HCT116 (cell line): ENCODE measurements around the gene DYNLT2. TPM values are rescaled to one million over a fixed set of nuclear protein-coding genes. Genes with fewer than 3 reads are reported as not detected.

Experiments
- ATAC-seq: fragments of 200-7000 bp; cut with Tn5 transposase; 2 replicates; pipeline ENCODE4 v1.9.1; 2020; ENCODE audit warnings: mild to moderate bottlenecking, moderate library complexity
- BruUV-seq: library from RNA; stranded (reverse); fragments of 400-500 nt; replicated peaks from 2 replicates; lab custom pipeline; 2021; lab: Mats Ljungman, UMichigan
- CTCF ChIA-PET: fragments of 300-600 bp; sonication (Branson Sonifier 250); formaldehyde crosslinking; loops from one replicate; lab custom pipeline; 2021; ENCODE audit warnings: antibody characterized with exemption; lab: Charles Lee
- POLR2A ChIA-PET: fragments of 300-600, 350-600 bp; sonication (Branson Sonifier 250); formaldehyde crosslinking; loops from one replicate; lab custom pipeline; 2021; ENCODE audit warnings: antibody characterized with exemption; lab: Charles Lee
- RAD21 ChIA-PET, 2 experiments: fragments of 300-600 bp; sonication (Branson Sonifier 250); formaldehyde crosslinking; loops; one replicate each; lab custom pipeline; 2023; ENCODE audit warnings: low total read pairs in 2 of 2; ENCODE audit not compliant: uncharacterized antibody in 2 of 2, unreplicated experiment in 2 of 2, low non-redundant PET in 1 of 2; lab: Charles Lee
- DNase-seq: peaks from one replicate; pipeline ENCODE4 v3.0.0-alpha.2; 2010; ENCODE audit warnings: low read depth, low spot score
- H2AFZ ChIP-seq: fragments of 200-600 bp; shearing (Covaris generic), sonication (generic); 2 replicates; pipeline ENCODE4 v1.6.1; 2017; ENCODE audit warnings: low read depth, mixed run types, mixed read lengths, antibody characterized with exemption, low read length; ENCODE audit not compliant: poor library complexity, severe bottlenecking
- H3K27ac ChIP-seq: 2 replicates; pipeline ENCODE4 v1.5.1; 2012; ENCODE audit warnings: low read depth, low read length
- H3K27me3 ChIP-seq: fragments of 200-600 bp; sonication (generic); 2 replicates; pipeline ENCODE4 v1.6.1; 2016; ENCODE audit warnings: mixed run types, low read length, mixed read lengths; ENCODE audit not compliant: insufficient read depth
- H3K36me3 ChIP-seq, 2 experiments: fragments of 200-500 bp in 1 of 2; fragments of 200-600 bp in 1 of 2; sonication (Bioruptor generic) in 1 of 2; sonication (generic) in 1 of 2; 2 replicates each; pipeline versions ENCODE4 v1.5.1 to v1.6.1; 2014 to 2016; ENCODE audit warnings: low read length in 2 of 2, inconsistent platforms in 1 of 2, mixed read lengths in 1 of 2, mixed run types in 1 of 2; ENCODE audit not compliant: insufficient read depth in 2 of 2, control insufficient read depth in 1 of 2
- H3K4me1 ChIP-seq, 2 experiments: fragments of 200-600 bp in 1 of 2; sonication (generic) in 1 of 2; 2 replicates each; pipeline versions ENCODE4 v1.5.1 to v1.6.1; 2012 to 2017; ENCODE audit warnings: low read length in 2 of 2, inconsistent platforms in 1 of 2, mild to moderate bottlenecking in 1 of 2, mixed read lengths in 1 of 2, mixed run types in 1 of 2, moderate library complexity in 1 of 2; ENCODE audit not compliant: insufficient read depth in 2 of 2, control insufficient read depth in 1 of 2
- H3K4me2 ChIP-seq: fragments of 200-600 bp; sonication (generic); 2 replicates; pipeline ENCODE4 v1.6.1; 2017; ENCODE audit warnings: mixed run types, low read length, mixed read lengths
- H3K4me3 ChIP-seq, 2 experiments: fragments of 200-600 bp in 1 of 2; sonication (generic) in 1 of 2; replicated peaks in 1 of 2; 2 replicates each; pipeline ENCODE4 v1.5.1; 2011 to 2016; ENCODE audit warnings: low read length in 2 of 2, control low read depth in 1 of 2, low read depth in 1 of 2, mild to moderate bottlenecking in 1 of 2, mixed read lengths in 1 of 2, mixed run types in 1 of 2
- H3K79me2 ChIP-seq: fragments of 200-600 bp; sonication (generic); 2 replicates; pipeline ENCODE4 v1.6.1; 2017; ENCODE audit warnings: mild to moderate bottlenecking, mixed run types, low read length, moderate library complexity, mixed read lengths; ENCODE audit not compliant: insufficient read depth
- H3K9ac ChIP-seq: fragments of 200-600 bp; sonication (generic); 2 replicates; pipeline ENCODE4 v1.6.1; 2016; ENCODE audit warnings: low read length, mixed read lengths
- H3K9me2 ChIP-seq: fragments of 200-600 bp; sonication (generic), shearing (Covaris generic); 2 replicates; pipeline ENCODE4 v1.6.1; 2017; ENCODE audit warnings: mixed run types, mild to moderate bottlenecking, moderate library complexity; ENCODE audit not compliant: insufficient read depth
- H3K9me3 ChIP-seq, 2 experiments: fragments of 200-500 bp in 1 of 2; fragments of 200-600 bp in 1 of 2; sonication (Bioruptor generic) in 1 of 2; sonication (generic) in 1 of 2; 2 replicates each; pipeline ENCODE4 v1.6.1; 2014 to 2017; ENCODE audit warnings: low read length in 2 of 2, mixed read lengths in 2 of 2, inconsistent platforms in 1 of 2, low read depth in 1 of 2, mild to moderate bottlenecking in 1 of 2, mixed run types in 1 of 2, moderate library complexity in 1 of 2; ENCODE audit not compliant: control insufficient read depth in 1 of 2, insufficient read depth in 1 of 2
- H4K20me1 ChIP-seq: fragments of 200-600 bp; sonication (generic), shearing (Covaris generic); 2 replicates; pipeline ENCODE4 v1.6.1; 2017; ENCODE audit warnings: mixed run types, mild to moderate bottlenecking, moderate library complexity; ENCODE audit not compliant: insufficient read depth
- CBX3 ChIP-seq: IDR thresholded peaks from 2 replicates; pipeline ENCODE4 v1.6.1; 2012; ENCODE audit warnings: low read depth
- CTCF ChIP-seq, 3 experiments: fragments of 200-600 bp in 1 of 3; sonication (generic) in 1 of 3; IDR thresholded peaks in 2 of 3; conservative IDR thresholded peaks in 1 of 3; 2 replicates each; pipeline ENCODE4 v1.5.1; 2012 to 2017; ENCODE audit warnings: low read depth in 2 of 3, low read length in 2 of 3, antibody characterized with exemption in 1 of 3, borderline replicate concordance in 1 of 3, control low read depth in 1 of 3, mild to moderate bottlenecking in 1 of 3, mixed read lengths in 1 of 3, mixed run types in 1 of 3, moderate library complexity in 1 of 3; ENCODE audit not compliant: insufficient read depth in 1 of 3
- ELF1 ChIP-seq: IDR thresholded peaks from 2 replicates; pipeline ENCODE4 v1.6.1; 2012; ENCODE audit warnings: low read depth, borderline replicate concordance
- EZH2 ChIP-seq: fragments of 200-600 bp; sonication (generic); IDR thresholded peaks from 2 replicates; pipeline ENCODE4 v1.6.1; 2017; ENCODE audit warnings: antibody characterized with exemption, mixed run types
- JUND ChIP-seq: IDR thresholded peaks from 2 replicates; pipeline ENCODE4 v1.6.1; 2012
- MAX ChIP-seq: IDR thresholded peaks from 2 replicates; pipeline ENCODE4 v1.6.1; 2012
- POLR2A ChIP-seq: IDR thresholded peaks from 2 replicates; pipeline ENCODE4 v1.7.0; 2011; ENCODE audit warnings: borderline replicate concordance; ENCODE audit not compliant: insufficient read depth, insufficient read length; ENCODE audit errors: extremely low read depth
- REST ChIP-seq: IDR thresholded peaks from 2 replicates; pipeline ENCODE4 v1.6.1; 2012; ENCODE audit warnings: low read depth
- SIN3A ChIP-seq: IDR thresholded peaks from 2 replicates; pipeline ENCODE4 v1.6.1; 2012; ENCODE audit warnings: low read depth
- SP1 ChIP-seq: IDR thresholded peaks from 2 replicates; pipeline ENCODE4 v1.6.1; 2012; ENCODE audit warnings: low read depth
- TCF7L2 ChIP-seq: IDR thresholded peaks from 2 replicates; pipeline ENCODE4 v1.7.0; 2011; ENCODE audit warnings: borderline replicate concordance, inconsistent platforms; ENCODE audit not compliant: insufficient read depth, insufficient read length; ENCODE audit errors: extremely low read depth
- YY1 ChIP-seq: IDR thresholded peaks from 2 replicates; pipeline ENCODE4 v1.6.1; 2011; ENCODE audit warnings: low read length, low read depth, moderate library complexity, mild to moderate bottlenecking; ENCODE audit not compliant: insufficient replicate concordance; ENCODE audit errors: extremely low read depth
- ZFX ChIP-seq: fragments of 450-650 bp; IDR thresholded peaks from 2 replicates; pipeline ENCODE4 v1.6.1; 2017
- ZNF274 ChIP-seq: fragments of 200-500 bp; sonication (Bioruptor generic); IDR thresholded peaks from 2 replicates; pipeline ENCODE4 v1.6.1; 2014; ENCODE audit warnings: mild to moderate bottlenecking, low read depth, low read length, inconsistent platforms
- intact Hi-C: fragments of 100-400 bp; cut with micrococcal nuclease; formaldehyde crosslinking; loops from 2 replicates; pipeline ENCODE4 v1.10.0; 2022
- total RNA-seq: library from RNA; stranded (reverse); gene quantifications from one replicate; pipeline ENCODE4 v1.2.1, GENCODE V29; 2021; ENCODE audit not compliant: unreplicated experiment

The DYNLT2 gene
- total RNA-seq, 1 experiment from 2014 or later, result 1.5 TPM

- H3K9me3 ChIP-seq, result no peaks in the 10 kb centered on the region
- DNase-seq (no peak), ATAC-seq (no peak)
- no peak overlapping the region for H3K4me2 ChIP-seq
- H3K9ac ChIP-seq, result no peak overlapping the region
- ChIA-PET RAD21 (no interaction called here), POLR2A (no interaction called here), CTCF (no interaction called here)
- no peaks in the 10 kb centered on the region for H3K27me3 ChIP-seq
- no peaks in the 10 kb centered on the region for H3K9me2 ChIP-seq
- no TSS peak for BruUV-seq
- H4K20me1 ChIP-seq, result no peaks in the 10 kb centered on the region
- intact Hi-C loops, result loop anchor here (10.0 kb wide), 1 partner anchor 816 kb away; no protein-coding TSS in a partner anchor
- TF ChIP-seq EZH2 (no peak), CTCF (IDR thresholded peaks at IDR 0.05 in 2 of 3, conservative IDR thresholded peaks at IDR 0.05 in 1 of 3; ENCODE audit: borderline replicate concordance in 1 of 3, insufficient read depth in 1 of 3, low read depth in 2 of 3, low read length in 2 of 3) (no peak), CBX3 (no peak)
- H3K27ac ChIP-seq, result no peak overlapping the region
- no peak overlapping the region for H3K4me3 ChIP-seq
- peaks cover 0 to under 1% of the 10 kb centered on the region in 2 experiments; a peak in 1 of 4 replicates for H3K4me1 ChIP-seq
- peaks cover 8 to 14% of the 10 kb centered on the region in 2 experiments; a peak in 2 of 4 replicates for H3K36me3 ChIP-seq
- H2AFZ ChIP-seq, result no peak overlapping the region
- peaks cover 20% of the 10 kb centered on the region for H3K79me2 ChIP-seq
Observed at GRCh38 chr6:169709293-169709692, 42.1 kb downstream of the DYNLT2 start.

GRCh38 chr6:169707772-169708171 is 43.6 kb downstream of the DYNLT2 start:
- H3K27ac ChIP-seq, result no peak overlapping the region
- H4K20me1 ChIP-seq, result no peaks in the 10 kb centered on the region
- H2AFZ ChIP-seq, result no peak overlapping the region
- H3K79me2 ChIP-seq, result peaks cover 35% of the 10 kb centered on the region
- CTCF ChIA-PET, result no interaction called here
- ATAC-seq (no peak), DNase-seq (no peak)
- no peaks in the 10 kb centered on the region for H3K9me3 ChIP-seq
- no peaks in the 10 kb centered on the region for H3K9me2 ChIP-seq
- H3K4me3 ChIP-seq, result no peak overlapping the region
- H3K36me3 ChIP-seq, result peaks cover 9% of the 10 kb centered on the region in 2 experiments; a peak in 2 of 4 replicates
- H3K4me1 ChIP-seq, result peaks cover 9% of the 10 kb centered on the region in 2 experiments; a peak in 2 of 4 replicates
- H3K9ac ChIP-seq, result no peak overlapping the region
- intact Hi-C loops, result loop anchor here (10.0 kb wide), 1 partner anchor 817 kb away; no protein-coding TSS in a partner anchor
- TF ChIP-seq EZH2 (no peak), REST (no peak), POLR2A (no peak), ZFX (no peak), ELF1 (no peak), SP1 (no peak), JUND (no peak), SIN3A (no peak), ZNF274 (no peak), MAX (no peak), YY1 (no peak), TCF7L2 (no peak)
- no peaks in the 10 kb centered on the region for H3K27me3 ChIP-seq
- no TSS peak for BruUV-seq
- RAD21 ChIA-PET, result no interaction called here
- no peak overlapping the region for H3K4me2 ChIP-seq
- POLR2A ChIA-PET, result no interaction called here
